Measurements from ENCODE around the gene DMKN.

The DMKN gene

GRCh38 chr19:35554076-35554475 lies 40.6 kb upstream of the DMKN start:
- TF ChIP-seq, protein P1, sequence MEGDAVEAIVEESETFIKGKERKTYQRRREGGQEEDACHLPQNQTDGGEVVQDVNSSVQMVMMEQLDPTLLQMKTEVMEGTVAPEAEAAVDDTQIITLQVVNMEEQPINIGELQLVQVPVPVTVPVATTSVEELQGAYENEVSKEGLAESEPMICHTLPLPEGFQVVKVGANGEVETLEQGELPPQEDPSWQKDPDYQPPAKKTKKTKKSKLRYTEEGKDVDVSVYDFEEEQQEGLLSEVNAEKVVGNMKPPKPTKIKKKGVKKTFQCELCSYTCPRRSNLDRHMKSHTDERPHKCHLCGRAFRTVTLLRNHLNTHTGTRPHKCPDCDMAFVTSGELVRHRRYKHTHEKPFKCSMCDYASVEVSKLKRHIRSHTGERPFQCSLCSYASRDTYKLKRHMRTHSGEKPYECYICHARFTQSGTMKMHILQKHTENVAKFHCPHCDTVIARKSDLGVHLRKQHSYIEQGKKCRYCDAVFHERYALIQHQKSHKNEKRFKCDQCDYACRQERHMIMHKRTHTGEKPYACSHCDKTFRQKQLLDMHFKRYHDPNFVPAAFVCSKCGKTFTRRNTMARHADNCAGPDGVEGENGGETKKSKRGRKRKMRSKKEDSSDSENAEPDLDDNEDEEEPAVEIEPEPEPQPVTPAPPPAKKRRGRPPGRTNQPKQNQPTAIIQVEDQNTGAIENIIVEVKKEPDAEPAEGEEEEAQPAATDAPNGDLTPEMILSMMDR (IDR thresholded peaks at IDR 0.05; ENCODE audit: low read depth, low read length), result no peak
- no peak overlapping the region for H3K4me3 ChIP-seq (ENCODE audit: low read depth, low read length)

DNA sequence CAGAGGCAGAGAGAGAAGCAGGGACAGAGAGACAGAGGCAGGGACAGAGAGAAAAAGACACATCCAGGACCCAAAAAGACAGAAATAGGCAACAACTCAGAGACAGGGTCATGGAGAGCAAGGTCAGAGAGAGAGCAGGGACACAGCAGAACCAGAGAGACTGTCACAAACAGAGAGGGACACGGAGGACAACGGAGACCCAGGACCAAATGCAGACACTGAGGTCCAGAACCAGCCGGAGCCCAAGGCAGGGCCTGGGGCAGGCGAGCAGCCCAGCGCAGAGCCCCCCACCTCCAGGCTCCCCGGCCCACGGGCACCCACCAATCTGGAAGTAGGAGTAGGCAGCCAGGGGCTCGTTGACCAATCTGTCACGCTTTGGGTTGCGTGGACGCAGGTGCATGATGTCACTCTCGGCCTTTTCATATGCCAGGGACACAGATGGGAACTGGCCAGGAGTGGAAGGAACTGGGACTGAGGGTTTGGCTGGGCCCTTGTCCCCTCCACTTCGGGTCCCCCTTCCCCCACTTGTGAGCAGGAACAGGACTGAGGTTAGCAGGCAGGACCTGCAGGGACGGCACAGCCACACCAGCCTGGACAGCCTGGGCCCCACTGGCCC lies 40.0 kb upstream of the DMKN start:
- TF ChIP-seq, protein P1 (IDR thresholded peaks at IDR 0.05; ENCODE audit: low read depth, low read length), result no peak
- no peak overlapping the region for H3K4me3 ChIP-seq (ENCODE audit: low read depth, low read length)

- no peak overlapping the region for H3K4me3 ChIP-seq (ENCODE audit: low read depth, low read length)
- TF ChIP-seq, protein P1 (IDR thresholded peaks at IDR 0.05; ENCODE audit: low read depth, low read length), result no peak
Measured at GRCh38 chr19:35552534-35553384, 39.3 kb upstream of the DMKN start.

- TF ChIP-seq, protein P1 (IDR thresholded peaks at IDR 0.05; ENCODE audit: low read depth, low read length), result no peak
Measured at GRCh38 chr19:35551091-35551810, 37.8 kb upstream of the DMKN start.

DNA sequence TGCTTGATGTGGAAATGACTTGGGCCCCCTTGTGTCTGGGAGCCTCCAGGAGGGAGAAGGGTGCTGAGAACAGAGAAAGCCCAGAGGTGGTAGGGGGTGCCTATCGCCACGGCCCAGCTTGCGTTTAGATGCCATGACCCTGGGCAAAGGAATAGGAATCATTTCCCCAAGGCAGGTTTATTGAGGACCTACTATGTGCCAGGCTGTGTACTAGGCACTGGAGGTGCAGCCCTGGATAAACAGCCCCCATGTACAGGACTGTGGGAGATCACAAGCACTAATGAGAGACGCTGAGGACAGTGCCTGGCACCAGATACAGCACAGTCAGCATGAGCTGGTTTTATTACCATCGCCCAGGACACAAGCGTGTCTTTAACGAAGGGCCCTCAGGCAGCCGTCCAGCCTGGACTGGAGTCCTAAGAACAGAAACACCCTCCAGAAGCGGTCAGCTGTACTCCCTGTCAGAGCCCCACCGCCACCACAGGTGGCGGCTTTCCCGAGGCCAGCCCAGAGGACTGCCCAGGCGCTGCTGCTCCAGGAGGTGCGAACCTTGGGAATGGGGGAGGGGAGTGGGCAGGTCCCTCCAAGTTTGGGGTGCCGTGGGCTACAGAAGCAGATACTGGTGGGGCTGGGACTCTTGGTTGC lies 36.6 kb upstream of the DMKN start:
- H3K4me3 ChIP-seq (ENCODE audit: low read depth, low read length), result no peak overlapping the region
- TF ChIP-seq, protein P1 (IDR thresholded peaks at IDR 0.05; ENCODE audit: low read depth, low read length), result no peak

More at GRCh38 chr19:35551091-35551810, 37.8 kb upstream of the DMKN start:
- H3K4me3 ChIP-seq (ENCODE audit: low read depth, low read length), result no peak overlapping the region

DNA sequence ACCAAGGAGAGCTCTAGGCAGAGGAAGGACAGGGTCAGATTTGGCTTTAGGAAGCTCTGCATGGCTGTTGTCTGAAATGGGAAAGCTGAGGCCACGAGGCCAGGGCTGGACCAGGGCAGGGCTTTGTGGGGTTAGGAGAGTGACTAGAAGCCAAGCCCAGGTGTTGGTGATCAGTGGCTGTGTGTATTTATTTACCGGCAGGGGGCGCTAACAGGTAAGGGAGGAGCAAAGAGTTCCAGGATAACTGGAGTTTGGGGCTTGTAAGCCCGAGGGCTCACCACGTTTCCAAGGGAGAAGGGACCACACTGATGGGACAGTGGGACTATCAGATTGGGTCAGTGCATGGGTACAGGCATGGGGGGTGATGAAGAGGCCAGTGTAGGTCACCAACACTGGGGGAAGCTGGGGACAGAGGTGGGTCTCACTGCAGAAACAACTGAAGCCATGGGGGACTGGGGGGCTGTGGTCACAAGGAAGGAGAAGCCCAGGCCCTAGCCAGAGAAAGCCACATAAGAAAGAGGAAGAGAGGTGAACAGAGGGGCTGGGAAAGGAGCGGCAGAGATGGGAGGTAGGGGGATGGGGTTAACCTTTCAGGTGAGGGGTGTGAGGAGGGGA lies 35.8 kb upstream of the DMKN start:
- TF ChIP-seq, protein P1 (IDR thresholded peaks at IDR 0.05; ENCODE audit: low read depth, low read length), result peak; percentile 63
- H3K4me3 ChIP-seq (ENCODE audit: low read depth, low read length), result no peak overlapping the region
